GM12891 (cell line): ENCODE measurements around the gene HSPB9.

Experiments
- PAX5 ChIP-seq: IDR thresholded peaks from 2 replicates; pipeline ENCODE4 v1.6.1; 2011; ENCODE audit warnings: low read length, moderate library complexity, mild to moderate bottlenecking; ENCODE audit not compliant: insufficient read depth, severe bottlenecking
- POLR2A ChIP-seq: IDR thresholded peaks from 2 replicates; pipeline ENCODE4 v1.6.1; 2011; ENCODE audit warnings: low read depth, low read length, control low read depth
- POLR2AphosphoS5 ChIP-seq: IDR thresholded peaks from 2 replicates; pipeline ENCODE4 v1.6.1; 2011; ENCODE audit warnings: low read depth, low read length, control low read depth
- SPI1 ChIP-seq: IDR thresholded peaks from 2 replicates; pipeline ENCODE4 v1.6.1; 2011; ENCODE audit warnings: low read depth, low read length, control low read depth
- TAF1 ChIP-seq: IDR thresholded peaks from 2 replicates; pipeline ENCODE4 v1.6.1; 2011; ENCODE audit warnings: low read depth, low read length, control low read depth

- TF ChIP-seq TAF1, result no peak
- no peak for TF ChIP-seq POLR2AphosphoS5
- TF ChIP-seq POLR2A, result no peak
- TF ChIP-seq PAX5, result no peak
- TF ChIP-seq SPI1, result no peak
Measured at GRCh38 chr17:42133461-42134041, 10.9 kb downstream of the HSPB9 start.
